ENCODE results near the gene CRTC1. TPM values are rescaled to one million over a fixed set of nuclear protein-coding genes. Genes with fewer than 3 reads are reported as not detected.

The CRTC1 gene
- total and polyA plus RNA-seq, 9 of the 15 experiments (the other 6 are each of a cell fraction or from before 2014, with no cell fraction given) = 0.25 to 3.8 (median 1.2) TPM; not detected in 2

DNA sequence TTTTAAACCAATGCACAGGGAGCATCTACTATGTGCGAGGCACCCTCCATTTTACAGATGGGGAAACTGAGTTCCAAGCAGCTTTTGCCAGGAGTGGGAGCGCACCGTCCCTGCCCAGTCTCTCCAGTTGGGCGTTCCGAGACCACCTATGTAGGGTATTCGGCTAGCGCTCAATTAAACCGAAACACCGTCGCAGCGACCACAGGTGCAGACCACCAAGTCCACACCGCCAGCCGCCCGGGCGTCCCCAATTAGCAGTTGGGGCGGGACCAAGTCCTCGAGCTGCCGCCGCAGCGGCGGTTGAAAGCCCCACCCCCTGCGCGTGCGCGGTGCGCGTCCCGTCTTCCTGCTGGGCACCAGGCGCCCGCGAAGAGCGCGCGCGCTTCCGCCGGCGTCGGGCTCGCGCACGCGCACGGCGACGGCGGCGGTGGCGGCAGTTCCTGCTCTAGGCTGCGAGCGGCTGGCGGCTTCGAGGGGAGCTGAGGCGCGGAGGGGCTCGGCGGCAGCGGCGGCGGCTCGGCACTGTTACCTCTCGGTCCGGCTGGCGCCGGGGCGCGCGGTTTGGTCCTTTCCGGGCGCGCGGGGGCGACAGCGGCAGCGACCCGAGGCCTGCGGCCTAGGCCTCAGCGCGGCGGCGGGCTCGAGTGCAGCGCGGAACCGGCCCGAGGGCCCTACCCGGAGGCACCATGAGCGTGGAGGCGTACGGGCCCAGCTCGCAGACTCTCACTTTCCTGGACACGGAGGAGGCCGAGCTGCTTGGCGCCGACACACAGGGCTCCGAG, 148.2 kb downstream of the CRTC1 start, which contains the start of gene UPF1 (continued):
- TF ChIP-seq NFIX (CRISPR knock-in tag; IDR thresholded peaks at IDR 0.05; ENCODE audit: low read depth) = no peak
- TF ChIP-seq, protein P1, sequence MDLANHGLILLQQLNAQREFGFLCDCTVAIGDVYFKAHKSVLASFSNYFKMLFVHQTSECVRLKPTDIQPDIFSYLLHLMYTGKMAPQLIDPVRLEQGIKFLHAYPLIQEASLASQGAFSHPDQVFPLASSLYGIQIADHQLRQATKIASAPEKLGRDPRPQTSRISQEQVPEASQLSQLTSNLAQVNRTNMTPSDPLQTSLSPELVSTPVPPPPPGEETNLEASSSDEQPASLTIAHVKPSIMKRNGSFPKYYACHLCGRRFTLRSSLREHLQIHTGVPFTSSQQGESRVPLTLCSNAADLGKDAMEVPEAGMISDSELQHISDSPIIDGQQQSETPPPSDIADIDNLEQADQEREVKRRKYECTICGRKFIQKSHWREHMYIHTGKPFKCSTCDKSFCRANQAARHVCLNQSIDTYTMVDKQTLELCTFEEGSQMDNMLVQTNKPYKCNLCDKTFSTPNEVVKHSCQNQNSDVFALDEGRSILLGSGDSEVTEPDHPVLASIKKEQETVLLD (IDR thresholded peaks at IDR 0.05) = peak; percentile 73
- TF ChIP-seq, protein P2, sequence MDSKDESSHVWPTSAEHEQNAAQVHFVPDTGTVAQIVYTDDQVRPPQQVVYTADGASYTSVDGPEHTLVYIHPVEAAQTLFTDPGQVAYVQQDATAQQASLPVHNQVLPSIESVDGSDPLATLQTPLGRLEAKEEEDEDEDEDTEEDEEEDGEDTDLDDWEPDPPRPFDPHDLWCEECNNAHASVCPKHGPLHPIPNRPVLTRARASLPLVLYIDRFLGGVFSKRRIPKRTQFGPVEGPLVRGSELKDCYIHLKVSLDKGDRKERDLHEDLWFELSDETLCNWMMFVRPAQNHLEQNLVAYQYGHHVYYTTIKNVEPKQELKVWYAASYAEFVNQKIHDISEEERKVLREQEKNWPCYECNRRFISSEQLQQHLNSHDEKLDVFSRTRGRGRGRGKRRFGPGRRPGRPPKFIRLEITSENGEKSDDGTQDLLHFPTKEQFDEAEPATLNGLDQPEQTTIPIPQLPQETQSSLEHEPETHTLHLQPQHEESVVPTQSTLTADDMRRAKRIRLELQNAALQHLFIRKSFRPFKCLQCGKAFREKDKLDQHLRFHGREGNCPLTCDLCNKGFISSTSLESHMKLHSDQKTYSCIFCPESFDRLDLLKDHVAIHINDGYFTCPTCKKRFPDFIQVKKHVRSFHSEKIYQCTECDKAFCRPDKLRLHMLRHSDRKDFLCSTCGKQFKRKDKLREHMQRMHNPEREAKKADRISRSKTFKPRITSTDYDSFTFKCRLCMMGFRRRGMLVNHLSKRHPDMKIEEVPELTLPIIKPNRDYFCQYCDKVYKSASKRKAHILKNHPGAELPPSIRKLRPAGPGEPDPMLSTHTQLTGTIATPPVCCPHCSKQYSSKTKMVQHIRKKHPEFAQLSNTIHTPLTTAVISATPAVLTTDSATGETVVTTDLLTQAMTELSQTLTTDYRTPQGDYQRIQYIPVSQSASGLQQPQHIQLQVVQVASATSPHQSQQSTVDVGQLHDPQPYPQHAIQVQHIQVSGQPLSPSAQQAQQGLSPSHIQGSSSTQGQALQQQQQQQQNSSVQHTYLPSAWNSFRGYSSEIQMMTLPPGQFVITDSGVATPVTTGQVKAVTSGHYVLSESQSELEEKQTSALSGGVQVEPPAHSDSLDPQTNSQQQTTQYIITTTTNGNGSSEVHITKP (IDR thresholded peaks at IDR 0.05; ENCODE audit: partially characterized antibody) = peak; percentile 11
- peak; percentile 96 for TF ChIP-seq GATAD2B (IDR thresholded peaks at IDR 0.05; ENCODE audit: borderline replicate concordance)
- peak; percentile 38; the same call in 1 of the 2 replicates for TF ChIP-seq ESRRA (IDR thresholded peaks at IDR 0.05; ENCODE audit: borderline replicate concordance, low read depth)
- TF ChIP-seq, protein P3, sequence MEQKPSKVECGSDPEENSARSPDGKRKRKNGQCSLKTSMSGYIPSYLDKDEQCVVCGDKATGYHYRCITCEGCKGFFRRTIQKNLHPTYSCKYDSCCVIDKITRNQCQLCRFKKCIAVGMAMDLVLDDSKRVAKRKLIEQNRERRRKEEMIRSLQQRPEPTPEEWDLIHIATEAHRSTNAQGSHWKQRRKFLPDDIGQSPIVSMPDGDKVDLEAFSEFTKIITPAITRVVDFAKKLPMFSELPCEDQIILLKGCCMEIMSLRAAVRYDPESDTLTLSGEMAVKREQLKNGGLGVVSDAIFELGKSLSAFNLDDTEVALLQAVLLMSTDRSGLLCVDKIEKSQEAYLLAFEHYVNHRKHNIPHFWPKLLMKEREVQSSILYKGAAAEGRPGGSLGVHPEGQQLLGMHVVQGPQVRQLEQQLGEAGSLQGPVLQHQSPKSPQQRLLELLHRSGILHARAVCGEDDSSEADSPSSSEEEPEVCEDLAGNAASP (IDR thresholded peaks at IDR 0.05) = no peak
- no peak for TF ChIP-seq HDAC6 (IDR thresholded peaks at IDR 0.05; ENCODE audit: low read depth, low read length)
- TF ChIP-seq NCOA4 (IDR thresholded peaks at IDR 0.05; ENCODE audit: partially characterized antibody) = no peak
- TF ChIP-seq SRSF3 (IDR thresholded peaks at IDR 0.05; ENCODE audit: insufficient read depth, low read length) = no peak
- peak; percentile 1; the same call in 1 of the 2 replicates for TF ChIP-seq CREM (IDR thresholded peaks at IDR 0.05; ENCODE audit: low read depth)
- TF ChIP-seq ELF2 (CRISPR knock-in tag; IDR thresholded peaks at IDR 0.05) = peak; percentile 19; the same call in 1 of the 2 replicates

Other genes starting within 250 kb of the CRTC1 start
Only the 7 nearest of the 14 such genes appear.
- 133 and 147 TPM in 2 replicates for gene KXD1, start 125.8 kb upstream of the CRTC1 start, total RNA-seq (2014; rRNA removed)
- 48.7 and 66.2 TPM in 2 replicates for gene KXD1, start 125.8 kb upstream of the CRTC1 start, total RNA-seq (2014; rRNA removed; fragmentation: Illumina TruSeq; extraction: Trizol)
- gene KXD1, start 125.8 kb upstream of the CRTC1 start, total RNA-seq (2015; rRNA removed; fragmentation: Illumina TruSeq; extraction: Trizol) = 80.5 and 83.3 TPM in 2 replicates
- 114 and 118 TPM in 2 replicates for gene KXD1, start 125.8 kb upstream of the CRTC1 start, total RNA-seq (2021)
- 159 and 217 TPM in 2 replicates for gene KXD1, start 125.8 kb upstream of the CRTC1 start, polyA plus RNA-seq (2011; rRNA removed)
- 191 and 210 TPM in 2 replicates for gene KXD1, start 125.8 kb upstream of the CRTC1 start, polyA plus RNA-seq (2014; fragmentation: Illumina TruSeq; extraction: Trizol)
- gene KXD1, start 125.8 kb upstream of the CRTC1 start, polyA plus RNA-seq (2014; fragmentation: Nextera tagmentation; extraction: Ambion mirVana) = 10 to 100 TPM; 21.9 to 41.3 TPM
- 153 and 177 TPM in 2 replicates for gene KXD1, start 125.8 kb upstream of the CRTC1 start, polyA plus RNA-seq (2014; rRNA removed)
- gene UBA52, start 111.8 kb upstream of the CRTC1 start, total RNA-seq (2014; rRNA removed) = 1,110 and 1,524 TPM in 2 replicates
- 1,512 and 1,662 TPM in 2 replicates for gene UBA52, start 111.8 kb upstream of the CRTC1 start, total RNA-seq (2014; rRNA removed; fragmentation: Illumina TruSeq; extraction: Trizol)
- 1,433 and 1,470 TPM in 2 replicates for gene UBA52, start 111.8 kb upstream of the CRTC1 start, total RNA-seq (2015; rRNA removed; fragmentation: Illumina TruSeq; extraction: Trizol)
- 2,028 and 2,215 TPM in 2 replicates for gene UBA52, start 111.8 kb upstream of the CRTC1 start, total RNA-seq (2021)
- 1,733 and 2,197 TPM in 2 replicates for gene UBA52, start 111.8 kb upstream of the CRTC1 start, polyA plus RNA-seq (2011; rRNA removed)
- gene UBA52, start 111.8 kb upstream of the CRTC1 start, polyA plus RNA-seq (2014; fragmentation: Illumina TruSeq; extraction: Trizol) = 2,671 and 2,751 TPM in 2 replicates
- 1,000 to 10,000 TPM; 2,213 to 2,563 TPM for gene UBA52, start 111.8 kb upstream of the CRTC1 start, polyA plus RNA-seq (2014; fragmentation: Nextera tagmentation; extraction: Ambion mirVana)
- gene UBA52, start 111.8 kb upstream of the CRTC1 start, polyA plus RNA-seq (2014; rRNA removed) = 1,690 and 2,247 TPM in 2 replicates
- gene REX1BD, start 94.9 kb upstream of the CRTC1 start, total RNA-seq (2014; rRNA removed) = 118 and 136 TPM in 2 replicates
- 4.8 and 7.2 TPM in 2 replicates for gene REX1BD, start 94.9 kb upstream of the CRTC1 start, total RNA-seq (2014; rRNA removed; fragmentation: Illumina TruSeq; extraction: Trizol)
- 17.4 and 17.7 TPM in 2 replicates for gene REX1BD, start 94.9 kb upstream of the CRTC1 start, total RNA-seq (2015; rRNA removed; fragmentation: Illumina TruSeq; extraction: Trizol)
- 78.5 and 87.0 TPM in 2 replicates for gene REX1BD, start 94.9 kb upstream of the CRTC1 start, total RNA-seq (2021)
- 13.8 and 19.2 TPM in 2 replicates for gene REX1BD, start 94.9 kb upstream of the CRTC1 start, polyA plus RNA-seq (2011; rRNA removed)
- gene REX1BD, start 94.9 kb upstream of the CRTC1 start, polyA plus RNA-seq (2014; fragmentation: Illumina TruSeq; extraction: Trizol) = 5.7 and 8.4 TPM in 2 replicates
- 1 to 10 TPM; 1.9 to 4.7 TPM for gene REX1BD, start 94.9 kb upstream of the CRTC1 start, polyA plus RNA-seq (2014; fragmentation: Nextera tagmentation; extraction: Ambion mirVana)
- gene REX1BD, start 94.9 kb upstream of the CRTC1 start, polyA plus RNA-seq (2014; rRNA removed) = 102 and 115 TPM in 2 replicates
- gene CRLF1, start 76.9 kb upstream of the CRTC1 start, total RNA-seq (2014; rRNA removed) = 2.9 and 5.2 TPM in 2 replicates
- gene CRLF1, start 76.9 kb upstream of the CRTC1 start, total RNA-seq (2014; rRNA removed; fragmentation: Illumina TruSeq; extraction: Trizol) = 0.98 and 1.1 TPM in 2 replicates
- 1.5 and 1.6 TPM in 2 replicates for gene CRLF1, start 76.9 kb upstream of the CRTC1 start, total RNA-seq (2015; rRNA removed; fragmentation: Illumina TruSeq; extraction: Trizol)
- gene CRLF1, start 76.9 kb upstream of the CRTC1 start, total RNA-seq (2021) = 3.3 and 5.6 TPM in 2 replicates
- 0.85 and 2.3 TPM in 2 replicates for gene CRLF1, start 76.9 kb upstream of the CRTC1 start, polyA plus RNA-seq (2011; rRNA removed)
- 0.90 and 1.2 TPM in 2 replicates for gene CRLF1, start 76.9 kb upstream of the CRTC1 start, polyA plus RNA-seq (2014; fragmentation: Illumina TruSeq; extraction: Trizol)
- gene CRLF1, start 76.9 kb upstream of the CRTC1 start, polyA plus RNA-seq (2014; fragmentation: Nextera tagmentation; extraction: Ambion mirVana) = 1 to 10 TPM; 1.7 to 1.8 TPM
- gene CRLF1, start 76.9 kb upstream of the CRTC1 start, polyA plus RNA-seq (2014; rRNA removed) = 3.6 and 3.9 TPM in 2 replicates
- not detected in 2 replicates for gene TMEM59L, start 70.8 kb upstream of the CRTC1 start, total RNA-seq (2014; rRNA removed)
- gene TMEM59L, start 70.8 kb upstream of the CRTC1 start, total RNA-seq (2014; rRNA removed; fragmentation: Illumina TruSeq; extraction: Trizol) = not detected in 2 replicates
- not detected in 2 replicates for gene TMEM59L, start 70.8 kb upstream of the CRTC1 start, total RNA-seq (2015; rRNA removed; fragmentation: Illumina TruSeq; extraction: Trizol)
- gene TMEM59L, start 70.8 kb upstream of the CRTC1 start, total RNA-seq (2021) = not detected in 2 replicates
- gene TMEM59L, start 70.8 kb upstream of the CRTC1 start, polyA plus RNA-seq (2011; rRNA removed) = not detected in 2 replicates
- 0.25 TPM in 1 of 2 replicates, not detected in the other for gene TMEM59L, start 70.8 kb upstream of the CRTC1 start, polyA plus RNA-seq (2014; fragmentation: Illumina TruSeq; extraction: Trizol)
- not detected for gene TMEM59L, start 70.8 kb upstream of the CRTC1 start, polyA plus RNA-seq (2014; fragmentation: Nextera tagmentation; extraction: Ambion mirVana)
- gene TMEM59L, start 70.8 kb upstream of the CRTC1 start, polyA plus RNA-seq (2014; rRNA removed) = 0.37 TPM in 1 of 2 replicates, not detected in the other
- 2.4 and 6.7 TPM in 2 replicates for gene KLHL26, start 46.7 kb upstream of the CRTC1 start, total RNA-seq (2014; rRNA removed)
- gene KLHL26, start 46.7 kb upstream of the CRTC1 start, total RNA-seq (2014; rRNA removed; fragmentation: Illumina TruSeq; extraction: Trizol) = 0.80 and 1.0 TPM in 2 replicates
- gene KLHL26, start 46.7 kb upstream of the CRTC1 start, total RNA-seq (2015; rRNA removed; fragmentation: Illumina TruSeq; extraction: Trizol) = 1.3 and 1.8 TPM in 2 replicates
- gene KLHL26, start 46.7 kb upstream of the CRTC1 start, total RNA-seq (2021) = 12.7 and 13.3 TPM in 2 replicates
- 1.4 and 2.2 TPM in 2 replicates for gene KLHL26, start 46.7 kb upstream of the CRTC1 start, polyA plus RNA-seq (2011; rRNA removed)
- 1.9 and 3.1 TPM in 2 replicates for gene KLHL26, start 46.7 kb upstream of the CRTC1 start, polyA plus RNA-seq (2014; fragmentation: Illumina TruSeq; extraction: Trizol)
- under 1 TPM; 0.13 to 0.17 TPM for gene KLHL26, start 46.7 kb upstream of the CRTC1 start, polyA plus RNA-seq (2014; fragmentation: Nextera tagmentation; extraction: Ambion mirVana)
- 3.3 and 5.1 TPM in 2 replicates for gene KLHL26, start 46.7 kb upstream of the CRTC1 start, polyA plus RNA-seq (2014; rRNA removed)
- gene COMP, start 107.6 kb downstream of the CRTC1 start, total RNA-seq (2014; rRNA removed) = not detected in 2 replicates
- not detected in 2 replicates for gene COMP, start 107.6 kb downstream of the CRTC1 start, total RNA-seq (2014; rRNA removed; fragmentation: Illumina TruSeq; extraction: Trizol)
- gene COMP, start 107.6 kb downstream of the CRTC1 start, total RNA-seq (2015; rRNA removed; fragmentation: Illumina TruSeq; extraction: Trizol) = not detected in 2 replicates
- gene COMP, start 107.6 kb downstream of the CRTC1 start, total RNA-seq (2021) = 0.07 TPM in 1 of 2 replicates, not detected in the other
- gene COMP, start 107.6 kb downstream of the CRTC1 start, polyA plus RNA-seq (2011; rRNA removed) = not detected in 2 replicates
- not detected in 2 replicates for gene COMP, start 107.6 kb downstream of the CRTC1 start, polyA plus RNA-seq (2014; fragmentation: Illumina TruSeq; extraction: Trizol)
- gene COMP, start 107.6 kb downstream of the CRTC1 start, polyA plus RNA-seq (2014; fragmentation: Nextera tagmentation; extraction: Ambion mirVana) = not detected
- not detected in 2 replicates for gene COMP, start 107.6 kb downstream of the CRTC1 start, polyA plus RNA-seq (2014; rRNA removed)

Measured in K562 (cell line).